DMS 273 (cell line): ENCODE results near the gene MGAM2.

ENCODE experiments used
- DNase-seq: peaks from one replicate; lab custom pipeline; 2025; ENCODE audit not compliant: unreplicated experiment; lab: John Stamatoyannopoulos, UW

Gene MGAM2

DNA sequence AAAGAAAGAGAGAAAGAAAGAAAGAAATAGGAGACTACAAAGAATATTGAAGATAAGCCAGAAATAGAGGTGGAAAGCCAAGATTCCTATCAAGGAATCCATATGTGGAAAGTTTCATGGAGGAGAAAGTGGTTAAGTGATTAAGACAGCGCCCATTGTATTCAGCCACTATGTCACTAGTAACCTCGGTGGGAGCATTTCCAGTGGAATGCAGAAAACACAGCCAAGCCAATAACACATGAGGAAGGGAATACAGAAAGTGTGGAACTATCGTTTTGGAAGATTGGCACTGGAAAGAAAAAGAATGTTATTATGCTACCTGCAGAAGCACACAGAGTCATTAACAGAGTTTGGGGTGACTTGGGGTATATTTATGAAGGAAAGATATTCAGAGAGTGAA lies 2.7 kb downstream of the MGAM2 start:
- DNase-seq = no peak

DNA sequence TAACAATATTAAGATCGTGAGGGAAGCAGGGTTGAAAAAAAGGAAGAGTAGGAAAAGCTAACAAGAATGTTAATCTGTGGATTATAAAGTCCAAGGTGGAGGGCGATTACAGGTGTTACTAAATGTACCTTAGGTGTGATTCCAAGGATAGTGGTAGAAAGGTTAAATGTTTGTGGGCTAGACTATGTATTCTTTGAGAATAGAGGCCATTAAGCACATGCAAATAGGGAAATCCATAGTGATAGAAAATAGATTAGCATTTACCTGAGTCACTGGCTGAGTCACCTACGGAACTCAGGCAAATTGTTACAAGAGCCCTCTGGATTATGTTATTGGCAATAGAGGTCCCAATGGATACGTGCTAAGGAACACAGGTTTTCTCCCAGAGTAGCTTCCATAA lies 9.0 kb downstream of the MGAM2 start:
- no peak for DNase-seq

DNA sequence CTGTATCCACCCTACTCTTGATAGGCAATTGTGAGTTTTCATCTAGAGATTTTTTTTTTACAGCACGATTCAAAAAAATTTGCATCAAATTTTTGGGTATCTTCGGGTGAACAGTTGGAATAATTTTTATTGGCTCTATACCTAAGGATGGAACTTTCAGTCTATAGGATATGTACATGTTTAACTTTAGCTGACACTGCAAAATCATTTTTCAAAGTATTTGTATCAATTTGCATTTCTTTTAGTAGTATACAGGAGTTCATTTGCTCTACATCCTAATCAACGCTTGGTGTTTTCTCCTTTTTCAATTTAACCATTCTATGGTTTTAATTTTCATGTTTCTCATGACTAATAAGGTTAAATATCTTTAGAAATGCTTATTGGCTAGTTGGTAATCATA lies 11.7 kb downstream of the MGAM2 start:
- DNase-seq = no peak

DNA sequence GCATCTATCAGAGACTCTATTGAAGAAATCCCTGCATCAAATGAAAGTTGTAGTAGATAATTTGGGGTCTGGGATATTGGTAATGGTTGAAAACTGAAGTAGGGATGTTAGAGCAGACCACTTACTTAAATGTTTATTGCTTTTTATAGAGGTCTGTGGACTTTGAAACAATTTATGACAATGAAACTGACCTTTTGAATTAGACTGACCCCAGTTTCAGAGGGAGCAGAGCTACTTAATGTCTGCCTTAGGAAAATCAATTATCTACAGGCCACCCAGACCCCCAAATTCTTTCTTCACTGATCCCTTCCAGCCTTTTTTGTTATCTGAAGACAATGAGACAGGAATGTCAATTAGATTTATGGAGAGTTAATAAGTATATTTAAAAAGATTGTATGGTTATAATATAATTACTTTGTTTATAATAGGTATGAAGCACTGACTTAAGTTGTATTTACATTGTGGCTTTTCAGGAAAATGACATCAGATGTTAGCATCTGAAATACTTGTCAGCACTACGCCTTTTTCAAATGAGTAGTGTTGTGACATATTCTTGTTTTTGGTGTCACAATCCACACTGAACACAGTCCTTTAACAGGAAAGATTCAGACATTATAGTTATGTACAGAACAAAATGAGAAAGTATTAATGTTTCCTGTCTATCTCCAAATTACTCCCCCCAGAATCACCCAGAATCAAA lies 13.9 kb downstream of the MGAM2 start:
- DNase-seq = no peak

DNA sequence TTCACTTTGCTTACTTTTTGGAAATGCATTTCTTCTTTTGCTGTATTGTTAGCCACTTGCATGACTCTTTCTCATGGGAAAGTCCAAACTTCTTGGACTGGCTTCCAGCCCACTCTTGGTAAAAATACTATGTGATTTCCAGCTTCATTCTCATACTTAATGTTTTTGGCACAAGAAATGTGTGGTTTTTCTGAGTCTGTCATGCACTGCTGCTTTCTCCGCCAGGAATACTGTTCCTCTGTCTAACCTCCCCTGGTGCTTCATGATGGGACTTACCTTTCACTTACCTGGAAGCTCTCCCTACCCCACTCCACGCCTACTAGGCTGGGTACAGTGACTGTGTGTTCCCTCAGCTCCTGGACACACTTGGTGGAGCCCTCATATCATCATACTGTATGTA lies 18.7 kb downstream of the MGAM2 start:
- DNase-seq = no peak

DNA sequence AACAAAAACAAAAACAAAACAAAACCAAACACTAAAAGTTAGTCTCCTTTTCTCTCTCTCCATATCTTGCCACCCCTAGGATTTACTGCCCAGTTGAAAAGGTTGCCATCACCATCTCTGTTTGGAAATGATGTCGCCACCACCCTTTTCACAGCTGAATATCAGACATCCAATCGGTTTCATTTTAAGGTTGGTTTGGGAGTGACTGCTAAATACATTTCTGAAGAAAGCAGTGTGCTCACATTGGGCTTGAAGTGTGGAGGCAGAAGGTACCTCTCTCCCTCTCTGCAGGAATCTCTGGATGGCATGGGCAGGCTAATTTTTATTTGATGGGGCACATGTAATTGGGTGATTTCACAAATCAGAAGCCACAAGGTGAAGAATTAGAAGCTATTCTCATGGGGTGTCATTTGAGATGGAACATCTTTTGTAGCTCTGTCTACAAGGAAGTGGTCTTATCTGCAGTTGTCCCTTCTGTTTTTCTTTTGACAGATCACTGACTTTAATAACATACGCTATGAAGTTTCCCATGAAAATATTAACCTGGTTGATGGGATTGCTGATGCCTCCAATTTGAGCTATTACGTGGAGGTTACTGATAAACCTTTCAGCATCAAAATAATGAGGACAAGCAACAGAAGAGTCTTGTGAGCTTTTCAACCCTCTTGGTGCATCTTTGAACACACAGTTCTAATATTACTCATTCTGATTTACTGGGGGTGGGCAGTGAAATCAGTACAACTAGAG lies 20.1 kb downstream of the MGAM2 start:
- no peak for DNase-seq

DNA sequence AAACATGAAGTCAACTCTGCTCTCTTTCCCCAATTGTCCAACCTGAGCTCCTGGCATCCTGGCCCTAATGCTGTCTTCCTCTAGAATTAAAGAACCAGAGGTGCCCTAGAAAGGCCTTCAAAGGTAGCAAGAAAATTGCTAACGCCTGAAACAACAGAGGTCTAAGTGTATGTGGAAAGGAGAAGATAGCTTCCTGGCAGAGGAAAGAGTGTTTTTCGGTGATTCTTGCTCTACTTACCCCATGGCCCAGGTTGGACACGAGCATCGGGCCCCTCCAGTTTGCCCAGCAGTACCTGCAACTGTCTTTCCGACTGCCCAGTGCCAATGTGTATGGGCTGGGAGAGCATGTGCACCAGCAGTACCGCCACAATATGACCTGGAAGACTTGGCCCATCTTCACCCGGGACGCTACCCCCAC lies 22.2 kb downstream of the MGAM2 start:
- DNase-seq = no peak

DNA sequence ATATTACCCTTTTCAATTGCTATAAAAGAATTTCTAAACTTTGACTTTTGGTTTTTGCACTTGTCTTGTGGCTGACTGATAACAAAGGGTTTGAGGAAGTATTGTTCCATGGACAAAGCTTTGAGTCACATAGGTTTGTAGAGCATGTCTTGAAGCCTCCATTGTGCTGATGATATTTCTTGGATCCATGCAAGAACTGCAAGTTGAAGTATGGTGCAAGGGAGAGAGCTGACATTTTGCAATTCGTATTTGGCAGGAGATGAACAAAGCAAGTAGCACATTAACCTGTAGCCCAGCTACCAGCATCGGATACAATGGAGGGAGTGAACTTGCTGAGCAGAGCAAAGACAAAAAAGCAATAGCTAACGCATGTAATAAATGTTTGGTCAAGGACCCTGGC lies 23.4 kb downstream of the MGAM2 start:
- no peak for DNase-seq

DNA sequence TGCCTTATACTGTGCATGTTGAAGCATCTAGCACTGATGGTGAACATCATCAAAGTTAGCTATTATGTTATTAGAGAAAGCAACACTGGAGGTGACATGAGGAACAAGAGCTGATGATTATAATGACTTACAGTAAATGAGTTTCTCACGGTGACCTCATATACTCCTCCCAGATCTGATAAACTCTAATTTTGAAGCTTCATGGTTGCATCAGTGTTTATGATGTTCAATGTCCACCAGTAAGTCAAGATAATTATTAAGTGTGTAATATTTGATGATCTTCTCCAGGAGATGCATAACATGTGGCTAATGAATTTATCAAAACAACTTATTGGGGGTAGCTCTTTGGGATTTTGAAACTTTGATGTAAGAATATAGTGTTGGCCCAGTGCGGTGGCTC lies 27.5 kb downstream of the MGAM2 start:
- DNase-seq = no peak

DNA sequence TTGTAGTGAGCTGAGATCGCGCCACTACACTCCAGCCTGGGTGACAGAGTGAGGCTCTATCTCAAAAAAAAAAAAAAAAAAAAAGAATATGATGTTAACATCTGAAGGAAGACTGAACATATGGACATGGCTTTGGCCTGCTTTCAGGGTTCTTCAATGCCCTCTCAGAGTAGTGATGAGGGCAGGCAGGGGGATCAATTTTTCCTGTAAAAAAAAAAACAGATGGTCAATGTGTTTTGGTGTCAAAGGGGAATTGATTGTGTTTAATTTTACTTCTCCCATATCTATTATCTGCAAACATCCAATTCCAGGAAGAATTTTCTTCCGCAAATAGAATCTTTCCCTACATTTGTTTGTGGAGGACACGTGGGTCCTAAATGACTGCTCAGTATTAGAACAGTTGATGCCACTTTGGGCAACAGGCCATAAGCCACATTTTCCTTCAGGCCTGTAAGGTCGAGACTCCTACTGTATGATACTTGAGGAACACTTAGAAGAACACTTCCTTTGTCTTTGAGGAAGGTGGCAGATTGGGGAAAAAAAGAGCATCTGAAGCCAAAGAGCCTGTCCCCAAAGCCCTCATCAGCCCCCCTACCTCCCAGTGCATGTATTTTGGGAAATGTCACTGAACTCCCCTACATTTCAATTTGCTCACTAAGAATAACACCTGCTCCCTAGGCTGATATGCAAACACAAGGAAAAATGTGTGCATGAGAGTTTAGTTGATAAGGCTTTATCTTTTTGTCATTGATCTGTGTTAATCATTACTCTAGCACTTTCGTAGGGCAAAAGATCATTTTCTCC lies 28.3 kb downstream of the MGAM2 start:
- no peak for DNase-seq

DNA sequence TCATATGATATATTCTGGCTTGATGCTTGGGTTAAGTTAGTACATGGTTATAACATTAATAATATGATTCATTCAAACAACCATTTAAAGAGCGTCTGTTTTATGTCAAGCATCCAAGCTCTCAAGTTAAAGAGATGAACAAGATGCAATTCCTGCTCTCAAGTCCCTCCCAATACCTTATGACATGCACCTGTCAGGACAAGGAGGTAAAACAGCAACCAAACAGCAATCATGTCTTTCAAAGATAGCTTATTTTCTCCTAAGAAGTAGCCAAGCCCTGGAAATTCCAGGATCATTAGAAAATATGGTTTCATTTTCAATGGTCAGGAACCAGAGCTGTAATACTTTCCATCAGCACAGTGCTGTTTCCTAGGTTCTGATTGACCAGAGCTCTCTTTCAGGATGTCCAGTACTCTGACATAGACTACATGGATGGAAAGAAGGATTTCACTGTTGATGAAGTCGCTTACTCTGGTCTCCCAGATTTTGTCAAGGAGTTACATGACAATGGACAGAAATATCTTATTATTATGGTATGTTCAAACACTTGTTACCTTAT lies 29.0 kb downstream of the MGAM2 start:
- no peak for DNase-seq

DNA sequence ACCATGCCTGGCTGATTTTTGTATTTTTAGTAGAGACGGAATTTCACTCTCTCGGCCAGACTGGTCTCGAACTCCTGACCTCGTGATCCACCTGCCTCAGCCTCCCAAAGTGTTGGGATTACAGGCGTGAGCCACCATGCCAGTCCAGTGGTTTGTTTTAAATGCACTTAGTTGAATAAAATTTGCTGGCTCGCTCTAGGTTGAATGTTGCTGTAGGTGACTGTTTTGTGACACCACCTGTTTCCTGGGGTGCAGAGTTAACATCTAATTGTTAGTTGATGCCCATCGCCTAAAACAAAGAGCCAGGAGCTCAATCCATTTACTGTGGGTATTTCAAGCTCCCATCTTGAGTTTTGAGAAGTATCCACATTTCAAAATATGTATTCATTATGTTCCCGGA lies 31.2 kb downstream of the MGAM2 start:
- DNase-seq = no peak

DNA sequence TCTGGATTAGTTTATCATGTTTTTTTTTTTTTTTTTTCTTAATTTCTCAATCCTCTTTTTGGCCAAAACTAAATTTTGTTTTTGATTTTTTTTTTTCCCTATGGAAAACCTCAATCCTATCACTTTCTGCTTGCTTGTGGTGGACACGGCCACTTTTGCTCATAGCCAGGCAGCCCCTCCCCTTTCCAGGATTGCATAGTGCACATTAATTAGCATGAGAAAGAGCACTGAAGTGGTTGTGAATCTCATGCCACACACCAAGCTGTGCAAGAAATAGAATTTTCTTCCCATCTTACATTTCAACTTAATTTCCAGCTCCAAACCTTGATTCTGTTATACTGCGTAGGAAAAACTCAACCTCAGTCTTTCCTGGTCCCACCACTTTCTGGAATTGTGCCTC lies 34.6 kb downstream of the MGAM2 start:
- no peak for DNase-seq

DNA sequence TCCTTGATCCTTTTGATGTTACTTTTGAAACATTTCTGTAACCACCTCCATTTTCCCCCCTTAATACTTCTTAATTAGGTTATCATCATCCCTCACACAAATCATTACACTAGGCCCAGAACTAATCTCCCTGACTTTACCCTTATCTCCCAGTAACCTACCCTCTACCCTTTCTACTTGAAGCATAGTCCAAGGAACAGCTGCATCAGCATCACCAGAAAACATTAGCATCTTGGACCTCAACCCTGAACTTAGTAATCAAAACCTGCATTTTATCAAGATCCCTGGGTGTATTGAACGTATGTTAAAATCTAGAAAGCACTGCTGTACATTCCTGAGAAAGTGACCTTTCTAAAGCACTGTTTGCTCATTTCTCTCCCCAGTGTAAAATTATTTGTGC lies 38.8 kb downstream of the MGAM2 start:
- no peak for DNase-seq

DNA sequence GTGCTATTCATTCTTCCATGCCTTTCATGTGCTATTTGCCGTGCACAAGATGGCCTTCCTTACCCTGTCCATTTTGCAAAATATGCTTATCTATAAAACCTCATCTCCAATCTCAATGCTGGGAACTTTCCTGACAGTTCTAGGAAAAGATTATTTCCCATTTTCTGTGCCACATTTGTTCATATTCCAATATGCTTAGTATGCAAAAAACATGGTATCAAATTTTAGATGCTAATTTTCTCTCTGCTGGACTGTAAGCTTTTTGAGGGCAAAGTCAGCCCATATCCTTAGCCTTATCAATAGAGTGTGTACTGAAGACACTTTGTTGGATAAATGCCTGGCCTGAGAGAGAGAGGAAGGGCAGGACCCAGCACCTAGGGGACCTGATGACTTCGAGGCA lies 39.4 kb downstream of the MGAM2 start:
- DNase-seq = no peak

DNA sequence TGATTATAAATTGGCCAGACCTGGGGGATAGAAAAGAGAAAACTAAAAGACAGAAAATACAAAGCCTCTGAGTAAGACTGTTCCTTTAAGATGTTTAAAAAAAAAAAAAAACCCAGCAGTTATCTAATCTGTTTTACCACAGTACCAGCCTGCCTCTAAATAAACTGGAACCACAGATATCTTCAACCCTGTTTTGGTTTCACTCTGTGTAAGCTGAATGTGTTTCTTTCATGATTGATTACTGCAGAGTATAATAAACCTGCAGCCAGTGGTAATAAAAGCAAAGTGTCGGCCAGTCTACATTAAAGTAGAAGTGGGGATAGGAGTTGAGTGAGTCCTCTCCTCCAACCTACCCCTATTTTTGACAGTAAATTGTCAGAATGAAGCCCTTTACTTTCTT lies 40.6 kb downstream of the MGAM2 start:
- DNase-seq = no peak

DNA sequence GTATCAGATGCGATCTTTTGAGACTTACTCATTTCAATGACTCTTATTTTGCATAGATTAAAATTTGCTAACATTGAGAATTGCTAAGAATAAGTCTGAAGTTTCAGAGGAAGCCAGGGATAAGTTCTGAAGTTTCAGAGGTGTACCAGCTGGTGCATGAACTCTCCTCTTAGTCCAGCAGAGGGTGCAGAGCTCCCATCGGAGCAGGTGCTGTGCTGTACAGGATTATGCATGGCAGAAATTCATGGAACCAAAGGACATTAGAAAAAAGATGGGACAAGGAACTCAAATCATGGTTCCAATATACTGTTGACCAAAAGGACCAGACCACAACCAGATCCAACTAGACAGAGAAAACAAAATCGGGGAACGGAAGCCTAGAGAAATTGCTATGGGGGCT lies 41.9 kb downstream of the MGAM2 start:
- DNase-seq = peak; percentile 45

DNA sequence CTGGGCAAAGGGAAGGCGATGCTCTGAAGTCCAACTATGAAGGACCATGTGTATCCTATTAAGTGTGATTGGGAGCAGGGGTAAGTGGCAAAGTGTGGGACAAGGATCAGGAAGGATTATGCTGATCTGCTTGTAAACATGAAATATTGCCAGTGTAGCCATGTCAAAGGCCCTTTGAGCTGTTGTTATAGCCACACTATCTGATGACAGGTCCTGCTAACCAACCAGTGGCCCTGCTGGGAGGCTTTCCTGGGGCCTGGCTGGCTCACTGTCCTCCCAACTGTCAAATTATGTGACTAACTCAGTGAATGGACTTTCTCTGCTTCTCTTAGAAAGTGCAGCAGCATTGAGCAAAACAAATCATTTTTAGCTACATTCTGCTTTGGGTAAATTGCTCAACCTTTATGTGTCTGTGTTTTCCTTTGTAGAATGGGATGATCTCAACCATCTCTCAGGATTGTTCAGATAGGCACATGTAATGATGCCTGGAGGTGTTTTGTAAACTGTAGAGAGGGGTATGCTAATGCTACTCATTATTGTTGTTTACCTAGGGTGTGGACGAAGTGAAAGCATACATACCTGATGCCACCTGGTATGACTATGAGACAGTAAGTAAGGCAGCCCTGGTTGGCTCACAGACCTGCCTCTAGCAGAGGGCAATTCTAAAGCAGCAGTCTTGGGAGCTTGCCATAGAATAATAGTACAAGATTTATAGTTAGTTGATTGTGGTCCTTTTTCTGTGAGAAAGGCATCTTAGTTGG lies 47.4 kb downstream of the MGAM2 start:
- DNase-seq = no peak

DNA sequence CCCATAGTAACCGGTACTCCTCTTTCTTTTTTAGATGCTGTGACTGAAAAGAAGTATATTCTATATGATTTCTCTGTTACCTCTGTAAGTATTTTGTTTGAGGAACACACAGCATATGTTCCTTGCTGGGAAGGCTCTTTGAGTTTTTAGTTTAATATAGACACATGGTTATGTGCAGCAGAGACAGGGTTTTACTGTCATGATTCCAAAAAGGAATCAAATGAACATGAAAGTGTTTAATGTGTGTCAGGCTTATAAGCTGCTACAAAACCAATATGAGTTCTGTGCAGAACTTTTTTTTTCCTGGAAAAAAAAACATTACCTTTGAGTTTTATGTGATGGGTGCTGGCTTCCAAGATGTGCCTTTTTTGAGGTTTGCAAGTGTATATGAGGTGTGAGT lies 50.4 kb downstream of the MGAM2 start:
- no peak for DNase-seq

DNA sequence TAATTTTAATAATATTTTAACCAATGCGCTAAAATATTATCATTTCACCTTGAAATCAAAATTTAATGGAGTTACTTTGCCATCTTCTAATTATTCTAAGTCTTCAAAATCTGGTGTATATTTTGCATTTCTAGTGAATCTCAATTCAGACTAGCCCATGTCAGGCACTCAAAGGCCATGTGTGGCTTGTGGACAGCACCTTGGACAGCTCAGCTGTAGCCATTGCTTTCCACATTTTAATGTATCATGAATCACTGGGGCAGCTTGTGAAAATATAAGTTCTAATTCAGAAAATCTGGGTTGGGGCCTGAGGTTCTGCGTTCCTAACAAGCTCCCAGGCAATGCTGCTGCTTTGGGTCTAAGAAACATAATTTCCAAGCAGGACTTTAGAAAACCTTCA lies 57.2 kb downstream of the MGAM2 start:
- DNase-seq = no peak

DNA sequence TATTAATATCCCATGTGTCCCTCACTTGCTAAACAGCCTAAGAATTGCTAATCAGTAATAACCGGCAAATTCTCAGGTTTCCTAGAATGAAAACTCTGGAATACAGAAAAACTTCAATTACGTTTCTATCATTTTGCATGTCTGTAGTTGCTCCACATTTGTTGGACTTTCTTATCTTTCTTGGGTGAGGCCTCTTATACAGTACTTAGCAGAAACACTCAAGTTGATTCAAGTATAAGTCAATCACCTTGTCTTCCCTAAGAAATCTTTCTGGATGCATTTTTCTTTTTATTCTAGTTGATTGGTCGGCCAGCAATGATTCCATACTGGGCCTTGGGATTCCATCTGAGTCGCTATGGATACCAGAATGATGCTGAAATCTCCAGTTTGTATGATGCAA lies 61.4 kb downstream of the MGAM2 start:
- DNase-seq = no peak
